NK-92 treated with Interleukin-12 subunit alpha and Interleukin-12 subunit beta, amount 100 ng/mL, for 24 hours (cell line): ENCODE data around the gene TMEFF2.

ENCODE experiments used
- DNase-seq: peaks from one replicate; lab custom pipeline; 2025; lab: John Stamatoyannopoulos, UW

The TMEFF2 gene

GRCh38 chr2:192067631-192068030 lies 127.1 kb downstream of the TMEFF2 start:
- no peak for DNase-seq

- DNase-seq, result no peak
Measured at GRCh38 chr2:192064459-192064858, 130.3 kb downstream of the TMEFF2 start.

- DNase-seq, result peak; percentile 34
Measured at GRCh38 chr2:192060161-192060560, 134.6 kb downstream of the TMEFF2 start.

- DNase-seq, result no peak
Measured at GRCh38 chr2:192059266-192059665, 135.5 kb downstream of the TMEFF2 start.

- DNase-seq, result no peak
Measured at GRCh38 chr2:192053921-192054320, 140.8 kb downstream of the TMEFF2 start.

GRCh38 chr2:192051533-192051932 lies 143.2 kb downstream of the TMEFF2 start:
- DNase-seq, result no peak

- DNase-seq, result no peak
Measured at GRCh38 chr2:192049362-192049761, 145.4 kb downstream of the TMEFF2 start.

GRCh38 chr2:192047315-192048107 lies 147.2 kb downstream of the TMEFF2 start:
- no peak for DNase-seq

GRCh38 chr2:192044496-192044895 lies 150.2 kb downstream of the TMEFF2 start:
- DNase-seq, result no peak

GRCh38 chr2:192043216-192043870 lies 151.4 kb downstream of the TMEFF2 start:
- no peak for DNase-seq

- DNase-seq, result no peak
Measured at GRCh38 chr2:192042126-192042525, 152.6 kb downstream of the TMEFF2 start.

- no peak for DNase-seq
Measured at GRCh38 chr2:192038110-192038509, 156.6 kb downstream of the TMEFF2 start.

GRCh38 chr2:192035731-192036442 lies 158.8 kb downstream of the TMEFF2 start:
- no peak for DNase-seq

- DNase-seq, result no peak
Measured at GRCh38 chr2:192030856-192031255, 163.9 kb downstream of the TMEFF2 start.

GRCh38 chr2:192030289-192030688 lies 164.4 kb downstream of the TMEFF2 start:
- no peak for DNase-seq

- no peak for DNase-seq
Measured at GRCh38 chr2:192029089-192029488, 165.6 kb downstream of the TMEFF2 start.

GRCh38 chr2:192026825-192027120 lies 168.0 kb downstream of the TMEFF2 start:
- no peak for DNase-seq

GRCh38 chr2:192026059-192026824 lies 168.5 kb downstream of the TMEFF2 start:
- no peak for DNase-seq

- no peak for DNase-seq
Measured at GRCh38 chr2:192025637-192026036, 169.1 kb downstream of the TMEFF2 start.

GRCh38 chr2:192023006-192023405 lies 171.7 kb downstream of the TMEFF2 start:
- no peak for DNase-seq

GRCh38 chr2:192017844-192018243 lies 176.9 kb downstream of the TMEFF2 start:
- DNase-seq, result no peak

GRCh38 chr2:192016265-192016664 lies 178.5 kb downstream of the TMEFF2 start:
- DNase-seq, result no peak
